GM10248 (cell line): ENCODE data around the gene GLOD4.

Experiments used
- CTCF ChIA-PET: fragments of 300-600 bp; sonication (Branson Sonifier 250); formaldehyde crosslinking; extraction: SDS; loops from one replicate; lab custom pipeline; 2021; ENCODE audit warnings: antibody characterized with exemption; lab: Yijun Ruan, JAX
- POLR2A ChIA-PET: fragments of 350-650 bp; sonication (Branson Sonifier 250); formaldehyde crosslinking; extraction: SDS; loops from one replicate; lab custom pipeline; 2020; ENCODE audit warnings: antibody characterized with exemption; lab: Yijun Ruan, JAX
- DNase-seq: peaks from one replicate; pipeline ENCODE4 v3.0.0; 2012; ENCODE audit errors: extremely low spot score
- TF ChIP-seq, protein P1 (sequence below): IDR thresholded peaks from 2 replicates; pipeline ENCODE4 v1.5.1; 2012; ENCODE audit warnings: mild to moderate bottlenecking, low read depth; ENCODE audit errors: extremely low read depth, missing control alignments, control extremely low read depth

GLOD4 gene

DNA sequence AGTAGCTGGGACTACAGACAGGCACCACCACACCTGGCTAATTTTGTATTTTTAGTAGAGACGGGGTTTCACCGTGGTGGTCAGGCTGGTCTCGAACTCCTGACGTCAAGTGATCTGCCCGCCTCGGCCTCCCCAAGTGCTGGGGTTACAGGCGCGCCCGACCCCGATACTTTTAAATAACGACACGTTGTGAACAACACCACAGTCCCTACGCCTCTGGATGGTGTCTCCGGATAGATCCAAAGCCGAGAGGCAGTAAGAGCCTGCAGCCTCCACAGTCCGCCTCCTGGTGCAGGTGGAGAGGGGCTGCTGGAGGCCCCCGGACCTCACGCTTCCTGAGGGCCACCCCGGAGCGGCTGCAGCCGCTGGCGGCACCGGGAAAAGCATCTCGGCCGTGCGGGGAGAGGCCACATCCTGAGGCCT is 50.4 kb downstream of the GLOD4 start:
- ChIA-PET POLR2A (no interaction called here), CTCF (interaction anchor here (1.0 to 1.2 kb wide), 4 partner anchors 8 to 19 kb away, joined by 3 to 6 read pairs (median 4); no protein-coding TSS in a partner anchor)
- TF ChIP-seq, protein P1, sequence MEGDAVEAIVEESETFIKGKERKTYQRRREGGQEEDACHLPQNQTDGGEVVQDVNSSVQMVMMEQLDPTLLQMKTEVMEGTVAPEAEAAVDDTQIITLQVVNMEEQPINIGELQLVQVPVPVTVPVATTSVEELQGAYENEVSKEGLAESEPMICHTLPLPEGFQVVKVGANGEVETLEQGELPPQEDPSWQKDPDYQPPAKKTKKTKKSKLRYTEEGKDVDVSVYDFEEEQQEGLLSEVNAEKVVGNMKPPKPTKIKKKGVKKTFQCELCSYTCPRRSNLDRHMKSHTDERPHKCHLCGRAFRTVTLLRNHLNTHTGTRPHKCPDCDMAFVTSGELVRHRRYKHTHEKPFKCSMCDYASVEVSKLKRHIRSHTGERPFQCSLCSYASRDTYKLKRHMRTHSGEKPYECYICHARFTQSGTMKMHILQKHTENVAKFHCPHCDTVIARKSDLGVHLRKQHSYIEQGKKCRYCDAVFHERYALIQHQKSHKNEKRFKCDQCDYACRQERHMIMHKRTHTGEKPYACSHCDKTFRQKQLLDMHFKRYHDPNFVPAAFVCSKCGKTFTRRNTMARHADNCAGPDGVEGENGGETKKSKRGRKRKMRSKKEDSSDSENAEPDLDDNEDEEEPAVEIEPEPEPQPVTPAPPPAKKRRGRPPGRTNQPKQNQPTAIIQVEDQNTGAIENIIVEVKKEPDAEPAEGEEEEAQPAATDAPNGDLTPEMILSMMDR, result no peak
- DNase-seq, result no peak

GRCh38 chr17:728911-729310 is 53.2 kb downstream of the GLOD4 start:
- POLR2A ChIA-PET, result no interaction called here

DNA sequence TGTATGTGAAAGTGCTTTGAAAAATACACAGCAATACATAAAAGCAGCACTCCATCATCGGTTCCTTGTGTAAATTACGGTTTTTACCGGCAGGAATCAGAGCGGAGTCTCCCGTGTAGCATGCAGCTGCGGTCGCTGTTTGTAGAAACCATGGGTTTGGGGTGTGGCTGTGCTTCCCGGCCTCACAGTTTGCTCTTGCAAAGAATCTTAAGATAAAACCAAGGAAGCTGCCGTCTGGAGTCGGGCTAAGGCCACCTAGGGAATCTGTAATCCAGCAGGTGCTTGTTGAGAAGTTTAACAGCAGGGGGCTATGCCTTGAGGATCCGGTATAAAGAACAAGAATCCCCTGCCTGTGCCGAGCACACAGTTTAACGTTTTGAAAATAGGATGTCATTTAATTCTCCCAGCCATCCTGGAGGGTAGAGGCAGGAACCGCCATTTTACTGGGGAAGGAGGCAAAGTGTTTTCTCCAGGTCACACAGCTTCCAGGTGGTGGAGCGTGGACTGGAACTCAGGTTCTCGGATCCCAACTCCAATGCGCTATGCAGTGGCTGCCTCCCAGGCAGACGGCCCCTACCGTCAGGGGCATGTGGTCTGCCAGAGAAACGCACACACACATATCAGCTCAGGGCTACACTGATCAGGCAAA is 55.7 kb downstream of the GLOD4 start:
- TF ChIP-seq, protein P1, result no peak
- ChIA-PET CTCF (no interaction called here), POLR2A (interaction anchor here (0.9 kb wide), 1 partner anchor 13 kb away, joined by 8 read pairs; no protein-coding TSS in a partner anchor)
- DNase-seq, result no peak

More at GRCh38 chr17:728911-729310, 53.2 kb downstream of the GLOD4 start:
- TF ChIP-seq, protein P1, result no peak
- CTCF ChIA-PET, result interaction anchor here (0.9 to 3.2 kb wide), 2 partner anchors 14 to 29 kb away, joined by 3 to 12 read pairs; partner anchors contain the start of gene VPS53
- DNase-seq, result no peak

- DNase-seq, result no peak
- TF ChIP-seq, protein P1, result no peak
- ChIA-PET POLR2A (no interaction called here), CTCF (no interaction called here)
These were observed 56.3 kb downstream of the GLOD4 start for GRCh38 chr17:725746-726145.

DNA sequence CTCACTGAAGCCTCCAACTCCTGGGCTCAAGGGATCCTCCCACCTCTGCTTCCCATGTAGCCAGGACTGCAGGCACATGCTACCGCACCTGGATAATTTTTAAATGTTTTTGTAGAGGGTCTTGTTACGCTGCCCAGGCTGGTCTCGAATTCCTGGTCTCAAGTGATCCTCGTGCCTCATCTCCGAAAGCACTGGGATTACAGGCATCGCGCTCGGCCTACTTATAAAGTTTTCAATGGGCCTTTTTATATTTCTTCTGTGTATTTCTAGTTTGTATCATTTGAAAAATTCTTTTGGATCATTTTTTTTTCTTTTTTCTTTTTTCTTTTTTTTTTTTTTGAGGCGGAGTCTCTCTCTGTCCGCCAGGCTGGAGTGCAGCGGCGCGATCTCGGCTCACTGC is 57.0 kb downstream of the GLOD4 start:
- POLR2A ChIA-PET, result no interaction called here
- TF ChIP-seq, protein P1, result no peak
- CTCF ChIA-PET, result no interaction called here
- DNase-seq, result no peak

DNA sequence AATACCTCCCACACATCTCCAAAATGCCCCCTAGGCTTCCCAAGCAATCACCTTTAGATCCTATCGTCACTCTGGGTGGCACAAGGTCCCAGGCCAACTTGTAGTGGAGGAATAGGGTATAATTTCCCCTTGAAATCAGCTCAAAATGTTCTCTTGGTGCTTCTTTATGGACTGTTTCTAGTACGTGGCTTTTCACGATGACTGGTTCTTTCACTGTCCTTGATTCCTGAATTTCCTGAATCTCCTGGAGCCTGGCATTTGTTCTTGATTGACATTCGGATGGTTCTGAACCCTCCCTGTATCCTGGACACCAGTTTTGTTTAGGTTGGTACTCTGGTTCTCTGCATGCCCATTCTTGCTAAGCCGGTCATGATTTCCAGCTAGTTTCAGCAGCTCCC is 60.5 kb downstream of the GLOD4 start:
- POLR2A ChIA-PET, result no interaction called here
- no peak for DNase-seq
- CTCF ChIA-PET, result interaction anchor here (1.9 kb wide), 1 partner anchor 10 kb away, joined by 6 read pairs; no protein-coding TSS in a partner anchor
- TF ChIP-seq, protein P1, result no peak
